Immature natural killer cell (primary cell): ENCODE results near the gene E2F7. TPM values are rescaled to one million over a fixed set of nuclear protein-coding genes. Genes with fewer than 3 reads are reported as not detected.
"Not testable (repeated sequence)": the region's sequence is repeated elsewhere in the genome, so short reads cannot be mapped to it uniquely, and the experiment has no call there.

ENCODE experiments used
- DNase-seq, 3 donors: peaks; one replicate each; pipeline ENCODE4 v3.0.0; 2022; ENCODE audit warnings: mixed read lengths in 1 of 3
- H3K27ac Mint-ChIP-seq, 6 donors: one replicate each; pipeline ENCODE4 v1.8.0; 2020; ENCODE audit warnings: mixed read lengths in 6 of 6, mild to moderate bottlenecking in 5 of 6, inconsistent platforms in 4 of 6, moderate library complexity in 3 of 6
- H3K27me3 Mint-ChIP-seq, 3 donors: one replicate each; pipeline ENCODE4 v1.8.0; 2020 to 2021; ENCODE audit warnings: low read depth in 3 of 3, mild to moderate bottlenecking in 3 of 3, mixed read lengths in 3 of 3, moderate library complexity in 3 of 3, inconsistent platforms in 1 of 3
- H3K36me3 Mint-ChIP-seq, 3 donors: one replicate each; pipeline ENCODE4 v1.8.0; 2020; ENCODE audit warnings: mixed read lengths in 3 of 3, inconsistent platforms in 2 of 3, mild to moderate bottlenecking in 2 of 3
- H3K4me1 Mint-ChIP-seq, 2 donors: one replicate each; pipeline ENCODE4 v1.8.0; 2020; ENCODE audit warnings: inconsistent platforms in 2 of 2, mild to moderate bottlenecking in 2 of 2, mixed read lengths in 2 of 2, moderate library complexity in 1 of 2
- H3K4me3 Mint-ChIP-seq, 5 donors: one replicate each; pipeline ENCODE4 v1.8.0; 2020; ENCODE audit warnings: mild to moderate bottlenecking in 5 of 5, mixed read lengths in 5 of 5, inconsistent platforms in 3 of 5, moderate library complexity in 3 of 5
- H3K9me3 Mint-ChIP-seq, 6 donors: one replicate each; pipeline ENCODE4 v1.8.0; 2020; ENCODE audit warnings: mild to moderate bottlenecking in 6 of 6, mixed read lengths in 6 of 6, inconsistent platforms in 4 of 6, moderate library complexity in 3 of 6
- polyA plus RNA-seq, 3 donors: library from polyadenylated mRNA; unstranded; fragments of 300-500 nt; fragmentation: Illumina TruSeq; gene quantifications; one replicate each; pipeline ENCODE4 v1.2.3, GENCODE V29; 2021

Gene E2F7
- polyA plus RNA-seq, 3 donors from 2014 or later, result 0.04 to 0.16 TPM; not detected in 1

- no peak for DNase-seq
- Mint-ChIP-seq H3K27ac (no peak overlapping the region), H3K36me3 (no peaks in the 10 kb centered on the region), H3K4me3 (no peak overlapping the region), H3K27me3 (peaks cover 2 to 13% (median 9%) of the 10 kb centered on the region in 3 donors), H3K4me1 (no peaks in the 10 kb centered on the region), H3K9me3 (peaks cover 0 to 3% (median 0%) of the 10 kb centered on the region in 6 donors)
Observed at GRCh38 chr12:77079631-77080030, 14.3 kb upstream of the E2F7 start.

- no peaks in the 10 kb centered on the region for H3K4me1 Mint-ChIP-seq
- no peak for DNase-seq
- H3K9me3 Mint-ChIP-seq, result peaks cover 0 to 3% (median 0%) of the 10 kb centered on the region in 6 donors
- H3K4me3 Mint-ChIP-seq, result no peak overlapping the region
- no peak overlapping the region for H3K27ac Mint-ChIP-seq
- H3K36me3 Mint-ChIP-seq, result no peaks in the 10 kb centered on the region
- H3K27me3 Mint-ChIP-seq, result peaks cover 3 to 17% (median 9%) of the 10 kb centered on the region in 3 donors
Observed at GRCh38 chr12:77078231-77078630, 12.9 kb upstream of the E2F7 start.

DNA sequence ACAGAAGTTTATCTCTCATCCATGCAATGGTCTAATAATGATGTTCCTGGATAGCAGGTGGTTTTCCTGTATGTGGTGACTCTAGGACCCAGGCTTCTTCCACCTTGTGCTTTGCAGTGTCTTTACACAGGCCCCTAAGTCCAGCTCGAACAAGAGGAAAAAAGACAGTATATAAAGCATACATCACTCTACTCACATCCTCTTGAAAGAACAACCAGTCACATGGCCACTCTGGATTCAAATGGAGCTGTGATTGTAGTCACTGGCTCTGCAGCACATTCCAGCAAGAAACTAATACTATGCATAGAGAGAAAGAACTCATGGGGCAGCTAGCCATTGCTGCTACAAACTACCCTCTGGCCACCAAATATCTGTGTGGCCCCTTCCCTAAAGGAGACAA lies 11.5 kb upstream of the E2F7 start:
- Mint-ChIP-seq H3K4me3 (no peak overlapping the region), H3K9me3 (peaks cover 0 to 3% (median 0%) of the 10 kb centered on the region in 6 donors), H3K27me3 (peaks cover 3 to 17% (median 9%) of the 10 kb centered on the region in 3 donors), H3K4me1 (no peaks in the 10 kb centered on the region), H3K36me3 (no peaks in the 10 kb centered on the region), H3K27ac (no peak overlapping the region)
- no peak for DNase-seq

DNA sequence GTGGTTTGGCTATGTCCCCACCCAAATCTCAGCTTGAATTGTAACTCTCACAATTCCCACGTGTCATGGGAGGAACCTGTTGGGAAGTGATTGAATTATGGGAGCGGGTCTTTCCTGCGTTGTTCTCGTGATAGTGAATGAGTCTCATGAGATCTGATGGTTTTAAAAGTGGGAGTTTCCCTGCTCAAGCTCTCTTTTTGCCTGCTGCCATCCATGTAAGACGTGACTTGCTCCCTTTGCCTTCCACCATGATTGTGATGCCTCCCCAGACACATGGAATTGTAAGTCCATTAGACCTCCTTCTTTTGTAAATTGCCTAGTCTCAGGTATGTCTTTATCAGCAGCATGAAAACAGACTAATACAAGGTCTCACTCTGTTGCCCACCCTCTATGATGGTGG lies 8.5 kb upstream of the E2F7 start:
- not testable (repeated sequence) for DNase-seq, H3K27ac Mint-ChIP-seq, H3K4me1 Mint-ChIP-seq, H3K27me3 Mint-ChIP-seq, H3K4me3 Mint-ChIP-seq, H3K9me3 Mint-ChIP-seq, H3K36me3 Mint-ChIP-seq

GRCh38 chr12:77072833-77073495 lies 7.6 kb upstream of the E2F7 start:
- Mint-ChIP-seq H3K9me3 (no peaks in the 10 kb centered on the region), H3K27me3 (peaks cover 3 to 6% (median 5%) of the 10 kb centered on the region in 3 donors), H3K36me3 (no peaks in the 10 kb centered on the region), H3K4me1 (no peaks in the 10 kb centered on the region), H3K27ac (no peak overlapping the region), H3K4me3 (no peak overlapping the region)
- no peak for DNase-seq

GRCh38 chr12:77070800-77071449 lies 5.6 kb upstream of the E2F7 start:
- no peaks in the 10 kb centered on the region for H3K9me3 Mint-ChIP-seq
- H3K27me3 Mint-ChIP-seq, result peaks cover 3 to 4% (median 3%) of the 10 kb centered on the region in 3 donors
- H3K4me3 Mint-ChIP-seq, result no peak overlapping the region
- H3K27ac Mint-ChIP-seq, result no peak overlapping the region
- H3K36me3 Mint-ChIP-seq, result no peaks in the 10 kb centered on the region
- peaks cover 2 to 3% of the 10 kb centered on the region in 2 donors for H3K4me1 Mint-ChIP-seq
- DNase-seq, result no peak

DNA sequence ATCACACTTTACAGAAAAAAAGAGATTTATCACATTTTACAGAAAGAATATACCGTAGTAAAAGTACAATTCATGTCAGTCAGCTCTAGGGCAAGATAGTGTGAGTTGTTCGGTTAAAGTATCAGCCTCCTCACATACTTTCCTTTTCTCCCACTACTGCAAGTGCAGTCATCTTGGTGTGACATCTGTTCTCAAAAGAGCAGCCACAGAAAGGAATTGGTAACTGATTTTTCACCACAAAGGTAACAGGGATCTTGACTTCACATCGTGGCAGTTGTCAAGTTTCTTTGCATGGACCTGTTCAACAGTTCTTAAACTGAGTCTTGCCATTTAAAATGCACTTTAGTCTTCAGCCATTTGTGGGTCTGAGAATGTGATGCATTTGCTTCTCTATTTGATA lies 5.0 kb upstream of the E2F7 start:
- H3K4me1 Mint-ChIP-seq, result peaks cover 3 to 5% of the 10 kb centered on the region in 2 donors
- DNase-seq, result no peak
- peaks cover 3 to 4% (median 3%) of the 10 kb centered on the region in 3 donors for H3K27me3 Mint-ChIP-seq
- H3K36me3 Mint-ChIP-seq, result no peaks in the 10 kb centered on the region
- no peaks in the 10 kb centered on the region for H3K9me3 Mint-ChIP-seq
- H3K4me3 Mint-ChIP-seq, result no peak overlapping the region
- H3K27ac Mint-ChIP-seq, result no peak overlapping the region

DNA sequence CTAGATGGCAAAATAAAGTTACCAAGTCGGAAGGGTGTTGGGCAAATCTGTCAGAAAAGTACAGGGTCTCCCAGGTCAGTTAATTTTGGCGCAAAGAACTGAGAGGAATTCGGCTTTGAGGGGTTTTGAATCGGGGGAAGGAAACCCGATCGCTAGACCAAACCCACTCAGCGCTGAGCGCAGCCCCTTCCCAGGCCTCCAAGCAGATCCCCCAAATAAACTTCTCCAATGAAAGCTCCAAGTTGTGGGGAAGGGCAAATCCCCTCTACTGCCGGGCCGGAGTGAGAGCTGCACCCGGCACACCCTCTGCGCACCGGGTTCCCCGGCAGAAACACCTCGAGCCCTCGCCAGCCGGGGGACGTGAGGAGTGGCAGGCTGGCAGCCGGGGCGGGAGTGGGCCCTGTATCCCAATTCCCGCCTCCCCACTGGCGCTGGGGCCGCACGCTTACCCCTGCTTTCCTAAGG lies 441 bp downstream of the E2F7 start:
- H3K4me1 Mint-ChIP-seq, result peaks cover 21 to 34% of the 10 kb centered on the region in 2 donors
- H3K36me3 Mint-ChIP-seq, result peaks cover 0 to 3% (median 0%) of the 10 kb centered on the region in 3 donors
- peak overlapping the region in 1 of 6 donors; percentile 85 for H3K27ac Mint-ChIP-seq
- peak in 1 of 3 donors; percentile 5 for DNase-seq
- H3K9me3 Mint-ChIP-seq, result no peaks in the 10 kb centered on the region
- peak overlapping the region; percentile 78 to 91 (median 84) for H3K4me3 Mint-ChIP-seq
- H3K27me3 Mint-ChIP-seq, result peaks cover 2 to 11% (median 6%) of the 10 kb centered on the region in 3 donors

- H3K9me3 Mint-ChIP-seq, result no peaks in the 10 kb centered on the region
- peaks cover 2 to 11% (median 5%) of the 10 kb centered on the region in 3 donors for H3K27me3 Mint-ChIP-seq
- no peak overlapping the region for H3K27ac Mint-ChIP-seq
- no peak for DNase-seq
- H3K4me3 Mint-ChIP-seq, result peak overlapping the region in 1 of 5 donors; percentile 34
- peaks cover 0 to 3% (median 0%) of the 10 kb centered on the region in 3 donors for H3K36me3 Mint-ChIP-seq
- peaks cover 21 to 35% of the 10 kb centered on the region in 2 donors for H3K4me1 Mint-ChIP-seq
Observed at GRCh38 chr12:77062846-77063461, 2.4 kb downstream of the E2F7 start.

DNA sequence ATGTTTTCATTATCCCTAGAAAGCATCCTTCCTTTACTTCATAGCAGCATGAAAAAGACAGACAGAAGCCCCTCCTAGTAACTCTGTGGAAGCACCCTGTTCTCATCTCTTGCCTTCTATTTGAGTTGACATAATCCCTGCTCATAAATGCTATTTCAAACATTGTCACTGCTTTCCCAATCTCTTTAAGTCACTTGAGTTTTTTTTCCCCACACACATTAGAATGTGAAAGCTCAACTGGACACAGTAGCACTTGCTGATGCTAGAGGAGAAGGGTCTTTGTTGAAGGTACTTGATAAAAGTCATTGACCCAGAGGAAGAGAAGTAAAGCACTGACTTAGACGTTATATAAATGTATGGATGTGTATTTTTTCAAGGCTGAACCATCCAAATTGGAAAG lies 3.0 kb downstream of the E2F7 start:
- Mint-ChIP-seq H3K9me3 (no peaks in the 10 kb centered on the region), H3K4me3 (no peak overlapping the region), H3K27me3 (peaks cover 2 to 11% (median 5%) of the 10 kb centered on the region in 3 donors), H3K4me1 (peaks cover 21 to 35% of the 10 kb centered on the region in 2 donors), H3K36me3 (peaks cover 0 to 3% (median 0%) of the 10 kb centered on the region in 3 donors), H3K27ac (no peak overlapping the region)
- DNase-seq, result no peak

DNA sequence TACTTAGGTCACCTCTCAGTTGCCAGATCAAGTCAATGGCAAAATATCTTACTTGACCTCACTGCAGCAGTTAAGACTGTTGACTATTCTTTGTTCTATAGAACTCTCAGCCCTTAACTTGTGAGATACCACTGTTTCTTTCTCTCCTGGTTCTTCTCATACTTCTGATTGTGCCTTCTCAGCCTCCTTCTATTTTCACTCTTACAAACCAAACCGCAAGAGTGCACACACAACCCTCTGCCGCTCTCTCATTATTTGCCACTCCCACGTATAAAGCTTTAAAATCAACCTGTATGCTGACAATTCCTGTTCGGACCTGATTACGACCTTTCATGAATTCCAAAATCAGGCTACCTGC lies 4.5 kb downstream of the E2F7 start:
- Mint-ChIP-seq H3K4me3 (no peak overlapping the region), H3K4me1 (peaks cover 18 to 32% of the 10 kb centered on the region in 2 donors), H3K27ac (peak overlapping the region in 1 of 6 donors; percentile 0), H3K27me3 (peaks cover 2 to 11% (median 5%) of the 10 kb centered on the region in 3 donors), H3K9me3 (no peaks in the 10 kb centered on the region), H3K36me3 (peaks cover 0 to 3% (median 0%) of the 10 kb centered on the region in 3 donors)
- no peak for DNase-seq

DNA sequence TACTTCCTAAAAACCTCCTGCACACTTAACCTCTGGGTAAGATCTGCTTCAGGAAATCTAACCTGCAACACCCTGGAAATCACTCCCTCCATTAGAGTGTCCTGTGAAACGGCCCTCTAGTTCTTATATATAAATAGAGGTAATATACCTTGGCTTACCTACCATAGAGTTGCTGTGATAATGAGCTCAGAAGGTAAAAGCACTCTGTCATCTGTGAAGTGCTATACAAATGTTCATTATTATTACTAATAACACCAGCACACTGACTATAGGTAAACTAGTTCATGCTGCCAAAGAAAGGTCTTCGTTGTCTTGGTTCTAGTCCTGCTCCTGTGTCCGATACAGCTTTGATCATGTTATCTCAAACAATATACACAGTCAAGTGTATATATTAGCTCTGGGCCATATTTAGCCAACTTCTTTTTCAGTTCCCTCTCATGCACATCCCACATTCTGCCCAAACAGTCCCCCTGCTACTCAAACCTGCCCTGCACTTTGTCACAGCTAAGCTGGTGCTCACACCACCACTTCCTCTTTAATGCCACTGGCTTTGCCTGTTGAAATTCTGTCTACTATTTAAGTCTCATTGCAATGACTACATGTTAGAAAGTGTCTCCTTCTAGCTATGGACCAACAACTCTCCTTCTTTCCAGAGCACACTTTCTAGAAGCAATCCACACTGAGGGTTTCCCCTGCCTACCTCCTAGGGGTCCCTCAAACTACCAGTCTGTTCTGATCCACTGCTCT lies 5.1 kb downstream of the E2F7 start:
- H3K27ac Mint-ChIP-seq, result peak overlapping the region in 1 of 6 donors; percentile 0
- H3K36me3 Mint-ChIP-seq, result peaks cover 0 to 3% (median 0%) of the 10 kb centered on the region in 3 donors
- no peaks in the 10 kb centered on the region for H3K9me3 Mint-ChIP-seq
- no peak overlapping the region for H3K4me3 Mint-ChIP-seq
- DNase-seq, result no peak
- H3K27me3 Mint-ChIP-seq, result peaks cover 2 to 11% (median 5%) of the 10 kb centered on the region in 3 donors
- peaks cover 17 to 30% of the 10 kb centered on the region in 2 donors for H3K4me1 Mint-ChIP-seq

DNA sequence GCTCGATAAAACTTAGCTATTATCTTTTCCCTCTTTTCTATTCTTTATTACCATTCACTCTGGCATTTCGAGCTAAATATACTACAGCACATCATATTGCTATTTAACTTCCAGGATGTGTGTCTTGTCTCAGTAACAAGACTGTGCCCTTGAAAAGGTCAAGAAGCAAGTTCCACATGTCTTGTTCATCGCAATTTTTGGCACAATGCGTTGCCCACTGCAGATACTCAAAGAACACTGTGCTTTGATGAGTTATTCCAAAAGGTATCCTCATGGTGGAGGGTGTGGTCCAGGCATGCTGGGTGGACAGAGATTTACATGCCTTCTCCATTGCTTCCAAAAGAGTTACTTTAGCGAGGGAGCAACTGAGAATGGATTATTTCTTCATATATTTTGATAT lies 6.6 kb downstream of the E2F7 start:
- Mint-ChIP-seq H3K4me1 (peaks cover 13 to 23% of the 10 kb centered on the region in 2 donors), H3K9me3 (no peaks in the 10 kb centered on the region), H3K27ac (no peak overlapping the region), H3K36me3 (peaks cover 0 to 3% (median 0%) of the 10 kb centered on the region in 3 donors), H3K27me3 (peaks cover 0 to 6% (median 2%) of the 10 kb centered on the region in 3 donors), H3K4me3 (no peak overlapping the region)
- no peak for DNase-seq
